Thyroid gland (tissue), 4 donors: ENCODE data around the gene PARP4.

Experiments used
- CTCF ChIP-seq, 6 experiments: fragments of 200-600 bp in 3 of 6; fragments of 450-650 bp in 3 of 6; sonication (generic) in 3 of 6; IDR thresholded peaks; one replicate each; pipeline ENCODE4 v1.5.1; 2016 to 2019; ENCODE audit warnings: antibody characterized with exemption in 6 of 6, mild to moderate bottlenecking in 2 of 6, inconsistent platforms in 1 of 6, moderate library complexity in 1 of 6
- POLR2A ChIP-seq, 2 donors: fragments of 450-650 bp; IDR thresholded peaks; one replicate each; pipeline ENCODE4 v1.6.1; 2017; ENCODE audit warnings: antibody characterized with exemption in 2 of 2, mild to moderate bottlenecking in 2 of 2, moderate library complexity in 1 of 2

- no peak for TF ChIP-seq CTCF (IDR thresholded peaks at IDR 0.05)
- TF ChIP-seq POLR2A (IDR thresholded peaks at IDR 0.05), result no peak
Measured at GRCh38 chr13:24540236-24541126, 27.9 kb upstream of the PARP4 start.
